Trophoblast cell (in vitro differentiated cells and primary cell): Measurements from ENCODE around the gene TLE3.

Source experiments
- DNase-seq, 2 donors: peaks; one replicate each; pipeline ENCODE4 v3.0.0-alpha.2; 2016
- H2AFZ ChIP-seq: 2 replicates; pipeline ENCODE4 v1.6.1; 2013; ENCODE audit warnings: low read length, moderate library complexity, mild to moderate bottlenecking; ENCODE audit not compliant: insufficient read depth, poor library complexity
- H2AK5ac ChIP-seq: 2 replicates; pipeline ENCODE4 v1.6.1; 2013; ENCODE audit warnings: mild to moderate bottlenecking, low read length
- H2BK120ac ChIP-seq: 2 replicates; pipeline ENCODE4 v1.6.1; 2013; ENCODE audit warnings: low read length, mild to moderate bottlenecking, moderate library complexity; ENCODE audit not compliant: insufficient read depth, poor library complexity
- H2BK12ac ChIP-seq: 2 replicates; pipeline ENCODE4 v1.6.1; 2013; ENCODE audit warnings: mild to moderate bottlenecking, low read length, moderate library complexity
- H2BK5ac ChIP-seq: 2 replicates; pipeline ENCODE4 v1.6.1; 2013; ENCODE audit warnings: low read length, low read depth, moderate library complexity, mild to moderate bottlenecking; ENCODE audit not compliant: poor library complexity
- H3K14ac ChIP-seq: 2 replicates; pipeline ENCODE4 v1.6.1; 2013; ENCODE audit warnings: mild to moderate bottlenecking, low read length
- H3K18ac ChIP-seq: 2 replicates; pipeline ENCODE4 v1.6.1; 2013; ENCODE audit warnings: mild to moderate bottlenecking, low read length
- H3K23ac ChIP-seq: 2 replicates; pipeline ENCODE4 v1.6.1; 2013; ENCODE audit warnings: low read length
- H3K27ac ChIP-seq: 2 replicates; pipeline ENCODE4 v1.5.1; 2013; ENCODE audit warnings: low read depth, mild to moderate bottlenecking, inconsistent platforms, low read length, moderate library complexity
- H3K27me3 ChIP-seq: 2 replicates; pipeline ENCODE4 v1.6.1; 2013; ENCODE audit warnings: inconsistent platforms, mild to moderate bottlenecking, low read length, moderate library complexity; ENCODE audit not compliant: insufficient read depth
- H3K36me3 ChIP-seq, 2 experiments: 1 replicate in 1 of 2; 2 replicates in 1 of 2; pipeline ENCODE4 v1.6.1; 2013; ENCODE audit warnings: low read length in 2 of 2, mild to moderate bottlenecking in 2 of 2, moderate library complexity in 1 of 2; ENCODE audit not compliant: insufficient read depth in 2 of 2, control insufficient read depth in 1 of 2
- H3K4ac ChIP-seq: 2 replicates; pipeline ENCODE4 v1.6.1; 2013; ENCODE audit warnings: low read depth, mild to moderate bottlenecking, low read length, moderate library complexity
- H3K4me1 ChIP-seq, 2 experiments: 1 replicate in 1 of 2; 2 replicates in 1 of 2; pipeline ENCODE4 v1.6.1; 2013; ENCODE audit warnings: low read length in 2 of 2, mild to moderate bottlenecking in 2 of 2, moderate library complexity in 1 of 2; ENCODE audit not compliant: insufficient read depth in 2 of 2, control insufficient read depth in 1 of 2
- H3K4me2 ChIP-seq: 2 replicates; pipeline ENCODE4 v1.6.1; 2013; ENCODE audit warnings: inconsistent platforms, mild to moderate bottlenecking, low read length, moderate library complexity
- H3K4me3 ChIP-seq: 2 replicates; pipeline ENCODE4 v1.5.1; 2013; ENCODE audit warnings: mild to moderate bottlenecking, low read depth, low read length, inconsistent platforms
- H3K79me1 ChIP-seq: one replicate; pipeline ENCODE4 v1.6.1; 2013; ENCODE audit warnings: low read length
- H3K79me2 ChIP-seq: 2 replicates; pipeline ENCODE4 v1.6.1; 2013; ENCODE audit warnings: low read length, mild to moderate bottlenecking; ENCODE audit not compliant: control insufficient read depth, insufficient read depth, poor library complexity
- H3K9ac ChIP-seq: 2 replicates; pipeline ENCODE4 v1.6.1; 2013; ENCODE audit warnings: mild to moderate bottlenecking, low read length
- H3K9me3 ChIP-seq: 2 replicates; pipeline ENCODE4 v1.6.1; 2013; ENCODE audit warnings: low read depth, mild to moderate bottlenecking, control low read depth, inconsistent platforms, low read length; ENCODE audit not compliant: insufficient read depth
- H4K12ac ChIP-seq: 2 replicates; pipeline ENCODE4 v1.6.1; 2013; ENCODE audit warnings: low read depth, mild to moderate bottlenecking, low read length, moderate library complexity
- H4K8ac ChIP-seq: 2 replicates; pipeline ENCODE4 v1.6.1; 2013; ENCODE audit warnings: low read depth, mild to moderate bottlenecking, low read length, moderate library complexity
- H4K91ac ChIP-seq: one replicate; pipeline ENCODE4 v1.6.1; 2013; ENCODE audit warnings: low read depth, mild to moderate bottlenecking, low read length, moderate library complexity
- WGBS: extraction: QIAGEN DNeasy Blood & Tissue Kit; methylation state at CpG from one replicate; pipeline ENCODE4 v1.1.7; 2013; ENCODE audit warnings: missing lambda C conversion rate; ENCODE audit not compliant: insufficient read length, insufficient coverage; ENCODE audit errors: extremely low coverage; 5-methylcytosine and 5-hydroxymethylcytosine counted together

TLE3 gene

GRCh38 chr15:70050441-70050840, 47.3 kb downstream of the TLE3 start:
- H2AFZ ChIP-seq, result no peak overlapping the region
- no peak overlapping the region for H2BK12ac ChIP-seq
- no peaks in the 10 kb centered on the region for H3K79me2 ChIP-seq
- no peak overlapping the region for H3K4me2 ChIP-seq
- H4K91ac ChIP-seq, result no peak overlapping the region
- no peak overlapping the region for H2BK5ac ChIP-seq
- H4K12ac ChIP-seq, result no peak overlapping the region
- no peaks in the 10 kb centered on the region for H3K79me1 ChIP-seq
- peaks cover 0 to under 1% of the 10 kb centered on the region in 2 experiments for H3K4me1 ChIP-seq
- H2BK120ac ChIP-seq, result no peak overlapping the region
- no peak overlapping the region for H3K9ac ChIP-seq
- no peak overlapping the region for H3K14ac ChIP-seq
- no peak overlapping the region for H3K4me3 ChIP-seq
- DNase-seq, result no peak
- H4K8ac ChIP-seq, result no peak overlapping the region
- no peak overlapping the region for H3K18ac ChIP-seq
- peaks cover 64 to 65% of the 10 kb centered on the region in 2 experiments for H3K36me3 ChIP-seq
- H3K27me3 ChIP-seq, result no peaks in the 10 kb centered on the region
- 100% methylated on average over 3 of the region's 9 CpGs for WGBS
- no peak overlapping the region for H3K27ac ChIP-seq
- H3K4ac ChIP-seq, result no peak overlapping the region
- no peak overlapping the region for H2AK5ac ChIP-seq
- H3K23ac ChIP-seq, result no peak overlapping the region
- H3K9me3 ChIP-seq, result no peaks in the 10 kb centered on the region

- no peak overlapping the region for H3K4me3 ChIP-seq
- H3K18ac ChIP-seq, result no peak overlapping the region
- H3K4me2 ChIP-seq, result no peak overlapping the region
- no peaks in the 10 kb centered on the region for H3K4me1 ChIP-seq
- H3K79me2 ChIP-seq, result no peaks in the 10 kb centered on the region
- H3K36me3 ChIP-seq, result peaks cover 58 to 59% of the 10 kb centered on the region in 2 experiments
- H4K8ac ChIP-seq, result no peak overlapping the region
- H4K91ac ChIP-seq, result no peak overlapping the region
- no peak overlapping the region for H3K14ac ChIP-seq
- no peak overlapping the region for H4K12ac ChIP-seq
- no peak overlapping the region for H3K4ac ChIP-seq
- H3K9ac ChIP-seq, result no peak overlapping the region
- H2BK12ac ChIP-seq, result no peak overlapping the region
- no peaks in the 10 kb centered on the region for H3K27me3 ChIP-seq
- H2BK120ac ChIP-seq, result no peak overlapping the region
- no peaks in the 10 kb centered on the region for H3K79me1 ChIP-seq
- H3K23ac ChIP-seq, result no peak overlapping the region
- no peak overlapping the region for H3K27ac ChIP-seq
- no CpG with 5 or more reads among the region's 22 CpGs for WGBS
- H2AFZ ChIP-seq, result no peak overlapping the region
- H2AK5ac ChIP-seq, result no peak overlapping the region
- DNase-seq, result no peak
- no peak overlapping the region for H2BK5ac ChIP-seq
- H3K9me3 ChIP-seq, result no peaks in the 10 kb centered on the region
Measured at GRCh38 chr15:70049701-70050301, 47.9 kb downstream of the TLE3 start.

GRCh38 chr15:70048578-70049514, 48.9 kb downstream of the TLE3 start:
- no peak overlapping the region for H3K4ac ChIP-seq
- no peak overlapping the region for H3K9ac ChIP-seq
- no peak overlapping the region for H2BK5ac ChIP-seq
- H3K4me2 ChIP-seq, result no peak overlapping the region
- no peak overlapping the region for H4K8ac ChIP-seq
- no peaks in the 10 kb centered on the region for H3K79me1 ChIP-seq
- DNase-seq, result no peak
- no peak overlapping the region for H3K23ac ChIP-seq
- no peaks in the 10 kb centered on the region for H3K9me3 ChIP-seq
- H2AK5ac ChIP-seq, result no peak overlapping the region
- no peak overlapping the region for H4K12ac ChIP-seq
- H3K36me3 ChIP-seq, result peaks cover 48 to 49% of the 10 kb centered on the region in 2 experiments
- no peak overlapping the region for H3K27ac ChIP-seq
- no peaks in the 10 kb centered on the region for H3K4me1 ChIP-seq
- H2AFZ ChIP-seq, result no peak overlapping the region
- H2BK120ac ChIP-seq, result no peak overlapping the region
- no peak overlapping the region for H3K18ac ChIP-seq
- no peak overlapping the region for H3K4me3 ChIP-seq
- no peak overlapping the region for H4K91ac ChIP-seq
- WGBS, result no CpG with 5 or more reads among the region's 11 CpGs
- no peaks in the 10 kb centered on the region for H3K27me3 ChIP-seq
- no peaks in the 10 kb centered on the region for H3K79me2 ChIP-seq
- no peak overlapping the region for H3K14ac ChIP-seq
- H2BK12ac ChIP-seq, result no peak overlapping the region

GRCh38 chr15:70048198-70048565, 49.5 kb downstream of the TLE3 start:
- WGBS, result no CpG with 5 or more reads among the region's 9 CpGs
- Histone ChIP-seq H4K12ac (no peak overlapping the region), H2BK12ac (no peak overlapping the region), H3K4me1 (no peaks in the 10 kb centered on the region), H4K8ac (no peak overlapping the region), H3K36me3 (peaks cover 42 to 43% of the 10 kb centered on the region in 2 experiments), H2BK120ac (no peak overlapping the region), H3K18ac (no peak overlapping the region), H3K23ac (no peak overlapping the region), H3K9me3 (no peaks in the 10 kb centered on the region), H3K27ac (no peak overlapping the region), H3K4me3 (no peak overlapping the region), H3K27me3 (no peaks in the 10 kb centered on the region), H3K79me1 (no peaks in the 10 kb centered on the region), H2AFZ (no peak overlapping the region), H2BK5ac (no peak overlapping the region), H3K79me2 (no peaks in the 10 kb centered on the region), H3K4me2 (no peak overlapping the region), H3K9ac (no peak overlapping the region), H3K4ac (no peak overlapping the region), H4K91ac (no peak overlapping the region), H3K14ac (no peak overlapping the region), H2AK5ac (no peak overlapping the region)
- no peak for DNase-seq
